Activated naive CD4-positive, alpha-beta T cell treated with anti-CD3 and anti-CD28 coated beads, Interleukin-2, amount 50 U/mL, for 72 hours (primary cell): ENCODE measurements around the gene LHX5. TPM values are rescaled to one million over a fixed set of nuclear protein-coding genes. Genes with fewer than 3 reads are reported as not detected.

Experiments used
- ATAC-seq, 2 donors: fragments of 150-1000 bp; cut with Tn5 transposase; 2 replicates each; pipeline ENCODE4 v1.10.0; 2021; ENCODE audit warnings: mild to moderate bottlenecking in 2 of 2, moderate library complexity in 2 of 2
- DNase-seq, 2 donors: peaks; one replicate each; pipeline ENCODE4 v3.0.0; 2021 to 2022; ENCODE audit warnings: low spot score in 2 of 2
- H3K27ac Mint-ChIP-seq, 2 donors: one replicate each; pipeline ENCODE4 v1.8.0; 2022; ENCODE audit warnings: mild to moderate bottlenecking in 2 of 2, mixed read lengths in 2 of 2
- H3K36me3 Mint-ChIP-seq, 2 donors: one replicate each; pipeline ENCODE4 v1.8.0; 2022; ENCODE audit warnings: mixed read lengths in 2 of 2
- H3K9me3 Mint-ChIP-seq, 2 donors: one replicate each; pipeline ENCODE4 v1.8.0; 2022; ENCODE audit warnings: mixed read lengths in 2 of 2
- total RNA-seq, 2 donors: library from RNA; stranded (reverse); gene quantifications; one replicate each; pipeline ENCODE4 v1.2.3, GENCODE V29; 2022

The LHX5 gene
- total RNA-seq, 2 donors from 2014 or later, result not detected

- H3K9me3 Mint-ChIP-seq, result no peaks in the 10 kb centered on the region
- DNase-seq (no peak), ATAC-seq (no peak)
- H3K27ac Mint-ChIP-seq, result no peak overlapping the region
- no peaks in the 10 kb centered on the region for H3K36me3 Mint-ChIP-seq
These were observed 57.1 kb downstream of the LHX5 start for GRCh38 chr12:113414519-113415038.

- no peaks in the 10 kb centered on the region for H3K36me3 Mint-ChIP-seq
- ATAC-seq (no peak), DNase-seq (no peak)
- H3K27ac Mint-ChIP-seq, result no peak overlapping the region
- no peaks in the 10 kb centered on the region for H3K9me3 Mint-ChIP-seq
These were observed 58.2 kb downstream of the LHX5 start for GRCh38 chr12:113413488-113413939.

Other genes with a start within 250 kb of the LHX5 start
- 10 to 100 TPM; 24.2 to 28.5 TPM for gene SLC8B1, start 136.8 kb downstream of the LHX5 start, total RNA-seq
- 10 to 100 TPM; 14.7 to 14.9 TPM for gene PLBD2, start 113.3 kb downstream of the LHX5 start, total RNA-seq
- gene SDS, start 68.0 kb downstream of the LHX5 start, total RNA-seq, result not detected
- gene SDSL, start 49.5 kb downstream of the LHX5 start, total RNA-seq, result 1 to 10 TPM in 1 of 2 donors, not detected in 1; 2.9 TPM